ENCODE measurements around the gene LPCAT4.

Gene LPCAT4

DNA sequence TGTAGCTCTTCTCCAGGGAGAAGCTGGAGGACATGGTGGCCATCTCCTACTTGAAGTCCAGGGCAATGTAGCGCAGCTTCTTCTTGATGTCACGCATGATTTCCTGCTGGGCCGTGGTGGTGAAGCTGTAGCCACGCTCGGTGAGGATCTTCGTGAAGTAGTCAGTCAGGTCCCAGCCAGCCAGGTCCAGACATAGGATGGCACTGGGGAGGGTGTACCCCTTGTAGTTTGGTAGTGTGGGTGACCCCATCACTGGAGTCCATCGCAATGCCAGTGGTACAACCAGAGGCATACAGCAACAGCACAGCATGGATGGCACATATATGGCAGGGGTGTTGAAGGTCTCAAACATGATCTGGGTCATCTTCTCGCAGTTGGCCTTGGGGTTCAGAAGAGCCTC lies 7.0 kb upstream of the LPCAT4 start:
- no peak for DNase-seq
- no peaks in the 10 kb centered on the region for H3K4me1 ChIP-seq (ENCODE audit: control extremely low read depth in 1 of 4, control insufficient read depth in 4 of 4, insufficient read depth in 4 of 4, low read length in 3 of 4)
- H3K27ac ChIP-seq (ENCODE audit: insufficient read depth in 1 of 2, low read depth in 1 of 2, low read length in 2 of 2, poor library complexity in 1 of 2, severe bottlenecking in 2 of 2): no peak overlapping the region
- no peak overlapping the region for H3K4me3 ChIP-seq (ENCODE audit: control insufficient read depth in 1 of 7, extremely low read depth in 1 of 7, insufficient read depth in 4 of 7, low read depth in 2 of 7, low read length in 6 of 7)
- no peaks in the 10 kb centered on the region for H3K36me3 ChIP-seq (ENCODE audit: control insufficient read depth in 4 of 4, insufficient read depth in 4 of 4, low read length in 3 of 4)
- POLR2A ChIA-PET: no interaction called here
- 100% methylated on average over 7 of the region's 8 CpGs for WGBS (ENCODE audit: insufficient coverage)
- CTCF ChIA-PET: no interaction called here
- H3K27me3 ChIP-seq (replicated peaks in 2 of 5; ENCODE audit: control insufficient read depth in 4 of 5, insufficient read depth in 5 of 5, low read length in 4 of 5): no peaks in the 10 kb centered on the region
- H3K9me3 ChIP-seq (ENCODE audit: control extremely low read depth in 1 of 5, control insufficient read depth in 4 of 5, insufficient read depth in 2 of 5, low read depth in 1 of 5, low read length in 4 of 5): no peaks in the 10 kb centered on the region

DNA sequence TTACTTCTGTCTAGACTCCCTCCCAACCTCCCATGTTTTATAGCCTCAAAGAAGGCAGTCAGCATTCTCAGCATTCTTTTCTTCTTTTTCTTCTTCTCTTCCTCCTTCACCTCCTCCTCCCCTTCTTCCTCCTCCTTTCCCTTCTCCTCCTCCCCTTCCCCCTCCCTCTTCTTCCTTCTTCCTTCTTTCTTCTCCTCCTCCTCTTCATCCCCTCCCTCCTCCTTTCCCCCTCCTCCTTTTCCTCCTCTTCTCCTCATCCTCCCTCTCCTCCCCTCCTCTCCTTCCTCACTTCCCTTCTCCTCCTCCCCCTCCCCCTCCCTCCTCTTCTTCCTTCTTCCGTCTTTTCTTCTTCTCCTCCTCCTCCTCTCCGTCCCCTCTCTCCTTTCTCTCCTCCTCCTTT lies 3.6 kb upstream of the LPCAT4 start:
- H3K36me3 ChIP-seq (ENCODE audit: control insufficient read depth in 4 of 4, insufficient read depth in 4 of 4, low read length in 3 of 4): no peaks in the 10 kb centered on the region
- no peaks in the 10 kb centered on the region for H3K27me3 ChIP-seq (replicated peaks in 2 of 5; ENCODE audit: control insufficient read depth in 4 of 5, insufficient read depth in 5 of 5, low read length in 4 of 5)
- H3K9me3 ChIP-seq (ENCODE audit: control extremely low read depth in 1 of 5, control insufficient read depth in 4 of 5, insufficient read depth in 2 of 5, low read depth in 1 of 5, low read length in 4 of 5): no peaks in the 10 kb centered on the region
- ChIA-PET POLR2A (no interaction called here), CTCF (no interaction called here)
- DNase-seq: no peak
- WGBS (ENCODE audit: insufficient coverage): 75% methylated on average over 2 of the region's 2 CpGs
- peaks cover 6 to 17% (median 15%) of the 10 kb centered on the region in 4 experiments for H3K4me1 ChIP-seq (ENCODE audit: control extremely low read depth in 1 of 4, control insufficient read depth in 4 of 4, insufficient read depth in 4 of 4, low read length in 3 of 4)
- no peak overlapping the region for H3K27ac ChIP-seq (ENCODE audit: insufficient read depth in 1 of 2, low read depth in 1 of 2, low read length in 2 of 2, poor library complexity in 1 of 2, severe bottlenecking in 2 of 2)
- H3K4me3 ChIP-seq (ENCODE audit: control insufficient read depth in 1 of 7, extremely low read depth in 1 of 7, insufficient read depth in 4 of 7, low read depth in 2 of 7, low read length in 6 of 7): no peak overlapping the region

DNA sequence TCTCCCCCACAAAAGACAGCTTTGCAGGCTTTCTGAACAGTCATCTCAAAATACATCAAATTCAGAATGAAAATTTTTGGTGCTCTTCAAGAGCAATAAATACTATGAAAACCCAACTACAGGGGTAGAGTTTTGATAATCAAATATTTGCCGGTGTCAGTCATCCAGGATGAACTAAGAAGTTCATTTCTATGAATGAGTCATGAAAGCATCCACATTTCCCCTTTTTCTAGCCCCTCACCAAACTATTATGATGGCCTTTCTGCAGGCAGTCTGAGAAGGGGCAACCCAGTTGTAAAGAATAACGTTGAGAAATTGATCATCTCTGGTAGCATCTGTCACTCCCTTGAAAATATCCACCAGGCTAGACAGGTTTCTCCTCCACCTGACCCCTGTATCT lies 3.1 kb upstream of the LPCAT4 start:
- peaks cover 0 to under 1% (median 0%) of the 10 kb centered on the region in 4 experiments for H3K36me3 ChIP-seq (ENCODE audit: control insufficient read depth in 4 of 4, insufficient read depth in 4 of 4, low read length in 3 of 4)
- H3K4me1 ChIP-seq (ENCODE audit: control extremely low read depth in 1 of 4, control insufficient read depth in 4 of 4, insufficient read depth in 4 of 4, low read length in 3 of 4): peaks cover 8 to 22% (median 20%) of the 10 kb centered on the region in 4 experiments
- H3K27me3 ChIP-seq (replicated peaks in 2 of 5; ENCODE audit: control insufficient read depth in 4 of 5, insufficient read depth in 5 of 5, low read length in 4 of 5): no peaks in the 10 kb centered on the region
- WGBS (ENCODE audit: insufficient coverage): no CpG with 5 or more reads among the region's 2 CpGs
- H3K9me3 ChIP-seq (ENCODE audit: control extremely low read depth in 1 of 5, control insufficient read depth in 4 of 5, insufficient read depth in 2 of 5, low read depth in 1 of 5, low read length in 4 of 5): no peaks in the 10 kb centered on the region
- DNase-seq: peak in 1 of 3 donors; percentile 4
- H3K27ac ChIP-seq (ENCODE audit: insufficient read depth in 1 of 2, low read depth in 1 of 2, low read length in 2 of 2, poor library complexity in 1 of 2, severe bottlenecking in 2 of 2): no peak overlapping the region
- CTCF ChIA-PET: interaction anchor here (6.1 kb wide), 1 partner anchor 128 kb away, joined by 47 read pairs; no protein-coding TSS in a partner anchor
- no peak overlapping the region for H3K4me3 ChIP-seq (ENCODE audit: control insufficient read depth in 1 of 7, extremely low read depth in 1 of 7, insufficient read depth in 4 of 7, low read depth in 2 of 7, low read length in 6 of 7)
- POLR2A ChIA-PET: no interaction called here

DNA sequence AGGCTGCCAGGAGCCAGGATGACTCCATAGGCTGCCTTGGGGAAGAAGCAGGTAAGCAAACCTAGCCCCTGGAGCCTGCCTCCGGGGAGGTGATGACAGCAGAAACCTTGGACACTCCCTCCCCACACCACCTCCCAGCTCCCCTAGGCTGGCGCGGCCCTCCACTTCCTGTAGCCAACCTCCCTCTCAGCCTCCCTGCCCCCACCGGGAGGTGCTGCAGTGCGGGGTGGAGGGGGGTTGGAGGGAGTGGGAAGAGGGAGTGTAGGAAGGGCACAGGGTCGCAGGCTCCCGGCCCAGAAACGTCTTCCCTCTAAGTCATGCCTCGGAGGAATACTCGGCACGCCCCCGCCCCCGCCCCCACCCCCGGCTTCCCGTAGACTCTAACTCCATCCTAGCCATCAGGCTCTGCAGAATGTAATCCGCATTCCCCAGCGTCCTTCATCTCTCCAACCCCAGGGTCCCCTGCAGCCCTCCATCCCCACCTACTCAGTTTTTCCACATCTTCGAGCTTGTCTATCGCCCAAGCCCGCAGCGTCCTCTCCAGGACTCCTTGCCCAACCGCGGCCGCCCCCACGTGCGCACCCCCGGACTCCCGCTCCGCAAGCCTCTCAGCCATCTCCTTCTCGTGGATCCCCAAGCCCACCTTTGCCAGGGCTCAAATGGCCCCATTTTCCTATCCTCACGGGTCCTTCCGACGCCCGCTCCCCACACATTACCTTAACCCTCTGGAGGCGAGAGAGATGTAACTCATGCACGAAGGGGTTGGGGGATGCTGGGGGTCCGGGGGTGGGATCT lies 528 bp downstream of the LPCAT4 start:
- Histone ChIP-seq H3K27me3 (replicated peaks in 2 of 5; ENCODE audit: control insufficient read depth in 4 of 5, insufficient read depth in 5 of 5, low read length in 4 of 5) (no peaks in the 10 kb centered on the region), H3K4me3 (ENCODE audit: control insufficient read depth in 1 of 7, extremely low read depth in 1 of 7, insufficient read depth in 4 of 7, low read depth in 2 of 7, low read length in 6 of 7) (peak overlapping the region; percentile 44 to 98 (median 90)), H3K4me1 (ENCODE audit: control extremely low read depth in 1 of 4, control insufficient read depth in 4 of 4, insufficient read depth in 4 of 4, low read length in 3 of 4) (peaks cover 8 to 27% (median 20%) of the 10 kb centered on the region in 4 experiments), H3K36me3 (ENCODE audit: control insufficient read depth in 4 of 4, insufficient read depth in 4 of 4, low read length in 3 of 4) (peaks cover 4 to 29% (median 15%) of the 10 kb centered on the region in 4 experiments), H3K9me3 (ENCODE audit: control extremely low read depth in 1 of 5, control insufficient read depth in 4 of 5, insufficient read depth in 2 of 5, low read depth in 1 of 5, low read length in 4 of 5) (no peaks in the 10 kb centered on the region), H3K27ac (ENCODE audit: insufficient read depth in 1 of 2, low read depth in 1 of 2, low read length in 2 of 2, poor library complexity in 1 of 2, severe bottlenecking in 2 of 2) (peak overlapping the region in 1 of 2 experiments; percentile 29)
- 1% methylated on average over 17 of the region's 37 CpGs for WGBS (ENCODE audit: insufficient coverage)
- CTCF ChIA-PET: interaction anchor here (0.7 to 6.1 kb wide), 17 partner anchors 10 to 217 kb away, joined by 3 to 47 read pairs (median 6); partner anchors contain the start of gene GOLGA8B
- peak in 2 of 3 donors; percentile 29 to 40 for DNase-seq
- POLR2A ChIA-PET: interaction anchor here (0.7 to 2.4 kb wide), 3 partner anchors 23 to 125 kb away, joined by 3 to 12 read pairs (median 4); partner anchors contain the start of genes NOP10 and NUTM1

DNA sequence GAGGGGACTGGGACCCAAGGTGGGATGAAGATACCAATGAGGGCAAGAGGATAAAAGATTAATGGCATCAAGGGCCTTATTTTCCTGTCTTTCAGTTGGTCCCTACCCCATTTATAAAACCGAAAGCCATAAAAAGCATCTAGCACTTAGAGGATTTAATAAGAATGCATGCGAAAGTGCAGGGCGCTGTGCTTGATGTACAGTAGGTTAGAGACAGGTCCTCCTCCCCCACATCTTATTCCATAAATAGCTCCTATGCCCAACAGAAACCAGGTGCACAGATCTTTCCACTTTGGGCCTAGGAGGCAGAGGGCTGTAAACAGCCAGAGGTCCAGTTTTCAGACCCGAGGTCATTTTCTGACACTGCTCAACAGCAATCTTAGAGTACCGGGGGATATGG lies 1.2 kb downstream of the LPCAT4 start:
- Histone ChIP-seq H3K27me3 (replicated peaks in 2 of 5; ENCODE audit: control insufficient read depth in 4 of 5, insufficient read depth in 5 of 5, low read length in 4 of 5) (no peaks in the 10 kb centered on the region), H3K4me1 (ENCODE audit: control extremely low read depth in 1 of 4, control insufficient read depth in 4 of 4, insufficient read depth in 4 of 4, low read length in 3 of 4) (peaks cover 8 to 27% (median 20%) of the 10 kb centered on the region in 4 experiments), H3K4me3 (ENCODE audit: control insufficient read depth in 1 of 7, extremely low read depth in 1 of 7, insufficient read depth in 4 of 7, low read depth in 2 of 7, low read length in 6 of 7) (peak overlapping the region; percentile 44 to 98 (median 90)), H3K9me3 (ENCODE audit: control extremely low read depth in 1 of 5, control insufficient read depth in 4 of 5, insufficient read depth in 2 of 5, low read depth in 1 of 5, low read length in 4 of 5) (no peaks in the 10 kb centered on the region), H3K27ac (ENCODE audit: insufficient read depth in 1 of 2, low read depth in 1 of 2, low read length in 2 of 2, poor library complexity in 1 of 2, severe bottlenecking in 2 of 2) (peak overlapping the region in 1 of 2 experiments; percentile 29), H3K36me3 (ENCODE audit: control insufficient read depth in 4 of 4, insufficient read depth in 4 of 4, low read length in 3 of 4) (peaks cover 6 to 35% (median 21%) of the 10 kb centered on the region in 4 experiments)
- ChIA-PET POLR2A (interaction anchor here (0.7 kb wide), 1 partner anchor 27 kb away, joined by 4 read pairs; no protein-coding TSS in a partner anchor), CTCF (interaction anchor here (0.8 to 6.1 kb wide), 5 partner anchors 9 to 124 kb away, joined by 4 to 47 read pairs (median 24); partner anchors contain the start of genes NOP10 and NUTM1)
- 90% methylated on average over 2 of the region's 5 CpGs for WGBS (ENCODE audit: insufficient coverage)
- peak in 2 of 3 donors; percentile 19 to 29 for DNase-seq

DNA sequence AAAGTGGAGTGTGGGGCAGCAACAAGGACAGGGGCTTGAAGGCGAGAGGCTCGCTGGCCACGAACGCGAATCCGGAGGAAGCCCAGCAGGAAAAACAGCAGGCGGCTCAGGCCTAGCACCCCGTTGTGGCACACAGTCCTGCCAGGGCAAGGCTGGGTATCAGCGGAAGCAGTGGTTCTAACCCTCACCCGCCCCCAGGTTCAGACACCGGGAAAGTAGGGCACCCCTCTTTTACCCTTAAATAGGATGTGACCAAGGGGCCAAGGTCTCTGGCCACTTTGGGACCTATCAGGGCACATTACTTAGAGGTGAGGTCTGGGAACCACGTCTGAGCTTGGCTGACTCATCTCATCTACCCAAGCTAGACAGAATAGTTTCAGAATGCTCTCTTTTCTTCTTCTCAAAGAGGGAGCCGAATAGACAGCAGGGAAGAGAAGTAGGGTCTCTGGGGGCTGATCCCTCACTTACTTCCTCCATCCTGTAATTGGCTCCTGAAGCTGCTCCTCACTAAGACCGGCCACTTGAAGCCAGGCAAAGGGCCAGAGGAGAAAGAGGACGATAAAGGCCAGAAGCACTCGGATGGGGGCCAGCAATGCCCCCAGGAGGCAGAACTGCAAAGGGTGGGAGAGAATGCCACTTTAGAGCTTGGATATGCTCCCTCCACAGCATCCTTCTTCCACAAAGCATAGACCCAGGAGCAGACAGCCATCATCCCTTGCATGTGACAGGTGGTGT lies 1.7 kb downstream of the LPCAT4 start:
- peak in 2 of 3 donors; percentile 44 to 47 for DNase-seq
- H3K4me1 ChIP-seq (ENCODE audit: control extremely low read depth in 1 of 4, control insufficient read depth in 4 of 4, insufficient read depth in 4 of 4, low read length in 3 of 4): peaks cover 8 to 27% (median 20%) of the 10 kb centered on the region in 4 experiments
- peaks cover 6 to 41% (median 24%) of the 10 kb centered on the region in 4 experiments for H3K36me3 ChIP-seq (ENCODE audit: control insufficient read depth in 4 of 4, insufficient read depth in 4 of 4, low read length in 3 of 4)
- peak overlapping the region in 1 of 2 experiments; percentile 29 for H3K27ac ChIP-seq (ENCODE audit: insufficient read depth in 1 of 2, low read depth in 1 of 2, low read length in 2 of 2, poor library complexity in 1 of 2, severe bottlenecking in 2 of 2)
- H3K27me3 ChIP-seq (replicated peaks in 2 of 5; ENCODE audit: control insufficient read depth in 4 of 5, insufficient read depth in 5 of 5, low read length in 4 of 5): no peaks in the 10 kb centered on the region
- H3K9me3 ChIP-seq (ENCODE audit: control extremely low read depth in 1 of 5, control insufficient read depth in 4 of 5, insufficient read depth in 2 of 5, low read depth in 1 of 5, low read length in 4 of 5): no peaks in the 10 kb centered on the region
- POLR2A ChIA-PET: no interaction called here
- WGBS (ENCODE audit: insufficient coverage): 91% methylated on average over 15 of the region's 16 CpGs
- CTCF ChIA-PET: interaction anchor here (0.8 to 6.1 kb wide), 4 partner anchors 9 to 123 kb away, joined by 4 to 47 read pairs (median 29); partner anchors contain the start of genes NOP10 and NUTM1
- peak overlapping the region in 5 of 7 experiments; percentile 22 to 98 (median 90) for H3K4me3 ChIP-seq (ENCODE audit: control insufficient read depth in 1 of 7, extremely low read depth in 1 of 7, insufficient read depth in 4 of 7, low read depth in 2 of 7, low read length in 6 of 7)

Data from common myeloid progenitor, CD34-positive (primary cell).